HG03460 (cell line): ENCODE measurements around the gene GAL3ST1.
"Not testable (repeated sequence)": the region's sequence is repeated elsewhere in the genome, so short reads cannot be mapped to it uniquely, and the experiment has no call there.

Source experiments
- ATAC-seq: cut with Tn5 transposase; IDR thresholded peaks from one replicate; pipeline ENCODE4 v1.9.1; 2021; ENCODE audit not compliant: unreplicated experiment

The GAL3ST1 gene

DNA sequence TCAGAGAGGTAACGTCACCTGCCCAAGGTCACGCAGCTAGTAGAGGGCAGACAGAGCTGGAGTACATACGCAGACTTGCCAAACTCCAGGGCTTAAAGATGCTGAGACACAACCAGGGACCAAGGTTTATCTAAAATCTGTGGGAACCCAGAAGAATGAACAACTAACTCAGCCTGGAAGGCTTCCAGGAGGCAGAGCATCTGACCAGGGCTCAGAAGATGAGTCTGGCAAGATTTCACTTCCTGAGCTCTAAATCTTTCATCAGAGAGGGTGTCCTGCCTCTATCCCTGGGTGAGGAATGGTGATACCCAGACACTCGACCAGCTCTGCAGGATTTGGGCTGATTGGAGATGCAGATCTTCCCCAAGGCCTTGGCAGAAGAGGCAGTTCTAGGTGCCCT lies 9.1 kb downstream of the GAL3ST1 start:
- ATAC-seq, result no peak

DNA sequence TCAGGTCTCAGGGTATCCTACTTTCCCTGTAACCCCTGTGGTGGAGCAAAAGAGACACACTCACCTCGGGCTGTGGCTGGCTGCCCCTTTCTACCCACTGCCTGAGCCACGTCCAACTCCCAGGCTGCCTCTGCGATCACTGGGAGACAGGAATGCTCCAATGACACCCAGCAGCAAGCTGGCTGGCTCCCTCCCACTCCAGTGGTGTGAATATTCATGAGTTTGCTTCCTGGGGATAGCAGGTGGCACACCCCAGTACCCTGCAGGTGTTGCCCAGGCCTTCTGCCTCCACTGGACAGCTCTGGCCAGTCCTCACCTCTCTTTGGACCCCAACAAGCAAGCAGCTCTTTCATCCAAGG lies 9.7 kb downstream of the GAL3ST1 start:
- ATAC-seq, result no peak

DNA sequence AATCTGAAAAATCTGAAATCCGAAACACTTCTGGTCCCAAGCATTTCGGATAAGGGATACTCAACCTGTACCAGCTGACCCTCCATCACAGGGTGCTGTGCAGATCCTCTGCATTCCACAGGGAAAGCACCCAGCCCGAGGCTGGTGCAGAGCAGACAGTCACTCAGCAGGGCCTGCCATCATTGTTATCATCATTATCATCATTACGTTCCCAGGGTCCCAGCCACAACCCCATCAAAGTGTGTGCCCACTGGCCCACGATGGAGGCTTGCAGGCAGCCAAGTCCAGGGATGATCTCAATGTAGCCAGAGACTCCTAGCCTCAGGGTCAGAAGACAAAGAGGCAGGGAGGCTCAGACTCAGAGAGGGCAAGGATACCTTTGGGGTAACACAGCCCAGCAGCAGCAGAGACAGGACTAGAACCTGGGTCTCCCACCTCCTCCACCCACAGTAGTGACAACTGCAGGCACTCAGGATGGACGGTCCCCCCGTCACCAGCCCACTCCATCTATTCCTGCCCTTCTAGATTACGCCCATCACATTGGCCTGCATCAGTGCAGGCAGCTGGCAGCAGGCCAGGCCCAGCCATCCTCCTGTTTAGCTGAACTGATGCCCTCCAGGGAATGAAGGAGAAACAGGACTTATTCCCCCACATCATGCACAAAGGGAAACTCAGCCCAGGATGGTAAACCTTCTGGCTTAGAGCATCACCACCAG lies 10.3 kb downstream of the GAL3ST1 start:
- no peak for ATAC-seq

DNA sequence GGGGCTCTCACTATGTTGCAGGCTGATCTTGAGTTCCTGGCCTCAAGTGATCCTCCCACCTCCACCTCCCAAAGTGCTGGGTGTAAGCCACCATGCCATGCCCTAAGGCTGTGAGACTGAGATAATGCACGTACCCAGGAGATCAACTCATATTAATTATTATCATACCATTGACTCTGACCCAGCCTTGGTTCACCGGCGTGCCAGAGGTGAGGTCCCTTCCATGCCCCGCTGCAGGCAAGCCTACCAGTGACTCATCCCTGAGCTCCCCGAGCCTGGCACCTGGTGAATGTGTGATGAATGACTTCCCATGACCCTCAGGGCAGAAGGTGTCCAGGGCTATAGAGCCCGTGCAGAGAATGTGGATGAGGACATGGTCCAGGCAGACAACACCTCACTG lies 12.1 kb downstream of the GAL3ST1 start:
- ATAC-seq, result no peak

DNA sequence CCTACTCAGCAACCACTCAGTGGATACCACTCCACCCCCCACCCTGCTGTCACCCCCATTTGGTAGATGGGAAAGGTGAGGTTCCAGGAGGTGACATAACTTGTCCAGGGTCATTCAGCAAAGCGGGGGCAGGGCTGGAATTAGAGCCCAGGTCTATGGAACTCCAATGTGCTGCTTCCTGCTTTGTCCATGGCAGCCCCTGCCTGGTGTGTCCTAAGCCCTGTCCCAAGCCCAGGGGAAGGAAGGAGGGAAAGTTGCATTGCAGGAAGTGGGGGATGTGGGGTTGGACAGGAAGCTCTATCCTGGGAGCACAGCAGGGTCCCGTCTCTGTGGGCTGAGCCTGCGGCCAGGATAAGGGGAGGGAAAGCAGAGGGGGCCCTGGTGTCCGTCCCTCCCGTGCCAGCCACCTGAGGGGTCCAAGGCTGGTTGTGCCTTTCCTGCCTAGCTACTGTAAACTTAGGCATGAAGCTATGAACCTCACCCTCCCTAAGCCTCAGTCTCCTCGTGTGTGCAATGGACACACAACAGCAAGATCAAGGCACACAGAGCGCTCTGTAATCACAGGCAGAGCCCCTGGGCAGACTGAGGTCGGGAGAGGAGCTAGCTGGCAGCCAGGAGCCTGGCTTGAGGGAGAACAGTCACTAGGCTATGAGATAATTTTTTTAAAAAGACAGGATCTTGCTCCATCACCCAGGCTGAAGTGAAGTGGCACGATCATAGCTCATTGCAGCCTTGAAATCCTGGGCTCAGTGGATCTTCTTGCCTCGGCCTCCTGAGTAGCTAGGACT lies 12.9 kb downstream of the GAL3ST1 start:
- ATAC-seq, result no peak

DNA sequence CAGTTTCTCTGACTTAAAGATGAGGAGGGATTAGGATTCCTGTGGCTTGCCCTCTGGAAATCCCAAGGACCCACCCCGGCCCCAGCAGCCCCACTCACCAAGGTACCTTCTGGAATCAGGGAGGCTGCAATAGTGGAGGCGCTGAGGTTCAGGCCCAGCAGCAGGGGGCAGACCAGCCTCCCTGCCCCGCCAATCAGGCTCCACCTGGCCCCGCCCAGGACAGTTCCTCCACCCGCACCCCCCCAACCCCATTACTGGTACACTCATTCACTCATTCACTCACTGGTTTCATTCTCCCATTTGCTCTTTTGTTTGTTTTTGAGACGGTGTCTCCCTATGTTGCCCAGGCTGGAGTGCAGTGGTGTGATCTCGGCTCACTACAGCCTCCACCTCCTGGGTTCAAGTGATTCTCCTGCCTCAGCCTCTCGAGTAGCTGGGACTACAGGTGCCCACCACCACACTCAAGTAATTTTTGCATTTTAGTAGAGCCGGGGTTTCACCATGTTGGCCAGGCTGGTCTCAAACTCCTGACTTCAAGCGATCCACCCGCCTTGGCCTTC lies 13.7 kb downstream of the GAL3ST1 start:
- not testable (repeated sequence) for ATAC-seq

DNA sequence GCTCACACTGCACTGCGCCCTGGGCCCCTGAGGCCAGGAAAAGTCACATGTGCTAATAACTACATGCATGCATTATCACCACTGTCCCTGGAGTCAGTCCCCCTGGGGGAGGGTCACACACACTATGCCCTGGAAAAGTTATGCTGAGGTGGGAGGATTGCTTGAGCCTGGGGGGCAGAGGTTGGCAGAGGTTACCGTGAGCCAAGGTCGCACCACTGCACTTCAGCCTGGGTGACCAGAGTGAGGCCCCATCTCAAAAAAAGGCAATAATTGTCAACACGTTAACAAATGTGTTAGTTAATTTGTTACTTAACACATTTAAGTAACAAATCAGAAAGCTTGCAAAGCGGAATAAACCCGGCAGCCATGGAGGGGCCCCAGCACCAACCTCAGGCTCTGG lies 14.6 kb downstream of the GAL3ST1 start:
- no peak for ATAC-seq

DNA sequence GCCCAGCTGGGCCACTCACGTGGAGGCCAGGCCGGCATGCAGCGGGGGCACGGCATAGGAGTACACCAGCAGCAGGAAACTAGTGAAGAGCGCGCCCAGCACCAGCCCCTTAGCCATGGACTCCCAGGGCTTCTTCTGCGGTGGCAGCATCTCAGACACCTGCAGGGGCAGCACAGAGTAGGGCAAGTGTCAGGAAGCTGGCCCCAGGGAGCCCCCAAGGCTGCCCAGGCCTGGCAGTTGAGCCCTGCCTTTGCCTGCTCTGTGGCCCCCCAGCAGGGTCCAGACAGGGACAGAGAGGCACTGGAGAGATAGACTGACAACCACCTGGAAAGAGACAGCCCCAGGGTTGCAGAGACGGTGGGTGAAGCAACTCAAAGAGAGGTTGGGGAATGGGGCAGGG lies 17.2 kb downstream of the GAL3ST1 start:
- no peak for ATAC-seq

DNA sequence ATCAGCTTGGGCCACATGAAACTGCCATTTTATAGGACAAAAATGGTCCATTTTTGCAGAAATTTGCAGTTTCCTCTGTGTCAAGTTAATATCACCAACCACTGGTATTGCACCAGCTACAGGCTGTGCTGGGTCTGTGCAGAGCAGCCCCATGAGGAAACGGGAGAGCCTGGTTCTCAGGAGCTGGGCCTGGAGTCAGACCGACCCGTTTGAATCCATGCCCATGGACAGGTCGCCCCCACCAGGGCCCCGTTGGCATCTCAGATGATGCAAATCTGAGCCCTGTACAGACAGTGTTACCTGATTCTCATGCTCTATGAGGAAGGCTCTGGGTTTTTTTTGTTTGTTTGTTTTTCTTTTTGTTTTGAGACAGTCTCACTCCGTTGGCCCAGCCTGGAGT lies 18.1 kb downstream of the GAL3ST1 start:
- ATAC-seq, result no peak

DNA sequence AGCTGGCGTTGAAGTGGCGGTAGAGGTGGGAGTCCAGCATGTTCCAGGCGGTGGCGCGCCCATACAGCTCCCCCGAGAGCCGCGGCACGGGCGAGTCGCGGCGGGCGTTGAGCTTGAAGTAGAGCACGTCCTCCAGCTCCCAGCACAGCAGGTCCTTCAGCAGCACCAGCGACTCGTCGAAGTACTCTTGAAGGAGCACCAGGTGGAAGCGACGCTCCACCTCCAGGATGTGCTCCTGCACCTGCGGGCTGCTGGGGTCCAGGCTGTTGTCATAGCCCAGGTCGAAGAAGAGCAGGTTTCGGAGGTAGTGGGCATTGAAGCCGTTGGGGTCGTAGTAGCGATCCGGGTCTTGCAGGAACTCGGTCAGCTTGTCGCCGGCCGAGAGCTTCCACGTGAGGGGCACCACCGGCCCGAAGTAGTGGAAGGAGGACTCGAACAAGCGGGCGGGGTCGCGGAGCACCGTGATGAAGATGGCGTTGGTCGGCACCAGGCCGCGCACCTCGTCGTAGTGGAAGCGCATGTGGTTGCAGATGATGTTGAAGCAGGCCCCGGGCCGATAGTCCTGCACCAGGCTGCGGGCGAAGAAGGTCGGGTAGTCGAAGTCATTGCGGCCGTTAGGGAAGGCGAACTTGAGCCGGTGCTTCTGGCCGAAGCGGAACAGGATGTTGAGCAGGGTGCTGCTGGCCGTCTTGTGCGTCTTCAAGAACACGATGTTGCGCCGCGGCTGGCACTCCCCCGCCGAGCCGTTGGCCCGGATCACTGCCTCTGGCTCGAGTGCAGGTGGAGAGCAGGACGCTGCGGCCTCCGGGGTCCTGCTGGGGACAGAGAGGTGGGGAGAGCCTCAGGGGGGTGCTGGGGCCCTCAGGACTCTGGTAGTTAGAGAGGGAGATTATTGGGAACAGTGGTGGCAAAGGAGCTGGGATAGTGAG lies 18.9 kb downstream of the GAL3ST1 start:
- no peak for ATAC-seq

DNA sequence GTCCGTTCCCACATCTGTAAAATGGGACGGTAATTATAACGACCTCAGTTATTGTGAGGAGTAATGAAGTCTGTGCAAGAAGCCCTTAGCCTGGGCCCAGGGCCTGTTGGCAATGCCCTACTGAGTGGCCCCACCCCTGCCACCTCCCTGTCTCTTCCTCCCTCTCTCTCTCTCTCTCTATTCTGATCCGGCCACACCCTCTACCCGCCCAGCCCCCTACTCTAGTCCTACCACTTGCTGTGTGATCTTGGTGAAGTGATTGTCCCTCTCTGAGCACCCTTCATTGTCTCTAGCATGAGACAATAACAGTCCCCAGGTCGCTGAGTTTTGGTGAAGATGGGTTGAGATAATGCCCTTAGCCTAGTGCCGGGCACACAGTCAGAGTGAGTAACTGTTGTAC lies 20.5 kb downstream of the GAL3ST1 start:
- no peak for ATAC-seq

DNA sequence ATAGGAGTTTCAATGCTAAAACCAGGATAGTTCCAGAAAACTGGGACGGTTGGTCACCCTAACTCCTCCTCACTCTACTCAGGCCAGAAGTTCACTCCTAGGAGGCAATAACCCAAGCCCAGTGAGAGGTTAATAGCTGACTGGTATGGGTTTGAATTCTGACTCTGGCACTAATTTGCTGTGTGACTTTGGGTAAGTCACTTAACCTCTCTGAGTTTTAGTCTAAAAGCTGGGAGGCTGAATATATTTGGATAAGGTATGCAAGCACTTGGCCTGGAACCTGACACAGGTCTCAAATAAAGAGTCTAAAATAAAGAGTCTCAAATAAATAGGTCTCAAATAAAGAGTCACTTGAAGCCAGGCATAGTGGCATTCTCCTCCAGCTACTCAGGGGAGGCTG lies 21.7 kb downstream of the GAL3ST1 start:
- no peak for ATAC-seq

DNA sequence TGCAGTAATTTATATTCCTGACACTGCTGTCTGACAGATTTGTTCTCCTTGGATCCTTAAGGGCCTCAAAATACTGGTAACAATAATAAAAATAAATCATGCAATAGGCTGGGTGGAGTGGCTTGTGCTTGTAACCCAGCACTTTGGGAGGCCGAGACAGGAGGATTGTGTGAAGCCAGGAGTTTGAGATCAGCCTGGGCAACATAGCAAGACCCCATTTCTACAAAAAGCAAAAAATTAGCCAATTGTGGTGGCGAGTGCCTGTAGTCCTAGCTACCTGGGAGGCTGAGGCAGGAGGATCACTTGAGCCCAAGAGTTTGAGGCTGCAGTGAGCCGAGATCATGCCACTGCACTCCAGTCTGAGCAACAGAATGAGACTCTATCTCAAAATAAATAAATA lies 22.7 kb downstream of the GAL3ST1 start:
- ATAC-seq, result not testable (repeated sequence)

DNA sequence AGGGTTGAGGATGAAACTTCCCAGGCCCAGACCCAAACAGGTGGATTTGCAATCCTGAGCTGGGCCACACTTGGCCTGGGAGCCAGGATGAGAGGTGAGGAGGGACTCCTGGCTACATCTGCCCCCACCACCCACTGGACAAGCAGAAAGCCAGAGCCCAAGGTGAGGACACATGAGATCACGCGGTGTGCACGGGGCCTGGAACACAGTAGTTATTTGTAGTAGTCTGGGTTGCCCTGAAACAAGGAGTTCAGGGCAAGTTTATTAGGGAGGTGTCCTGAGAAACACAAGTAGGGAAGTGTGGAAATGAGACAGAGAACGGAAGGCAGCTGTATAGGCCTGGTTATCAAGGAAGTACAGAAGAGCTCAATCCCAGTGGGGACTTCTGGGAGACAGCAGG lies 27.3 kb downstream of the GAL3ST1 start:
- no peak for ATAC-seq

DNA sequence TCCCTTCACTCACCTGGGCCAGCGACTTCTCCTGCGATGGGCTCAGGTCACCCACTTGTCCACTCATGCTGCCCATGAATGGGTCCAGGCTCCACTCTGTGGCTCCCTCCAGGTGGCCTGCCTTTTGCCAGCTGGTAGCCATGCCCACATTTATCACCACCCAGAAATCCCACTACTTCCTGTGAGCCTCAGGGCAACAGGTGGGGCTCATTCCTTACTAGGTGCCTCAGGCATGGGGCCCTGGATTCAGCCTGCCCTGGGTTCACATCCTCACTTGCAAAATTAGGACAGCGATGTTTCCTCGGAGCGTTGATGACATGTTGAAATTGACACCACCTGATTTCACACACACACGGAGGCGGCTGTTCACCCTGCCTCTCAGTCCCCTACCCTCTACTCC lies 27.8 kb downstream of the GAL3ST1 start, which contains the start of gene SEC14L6:
Gene SEC14L6 (minus strand): TSS at position 126 of the 400 bp plus-strand sequence. CDS start 59 bp downstream, at position 67.
- ATAC-seq, result no peak

DNA sequence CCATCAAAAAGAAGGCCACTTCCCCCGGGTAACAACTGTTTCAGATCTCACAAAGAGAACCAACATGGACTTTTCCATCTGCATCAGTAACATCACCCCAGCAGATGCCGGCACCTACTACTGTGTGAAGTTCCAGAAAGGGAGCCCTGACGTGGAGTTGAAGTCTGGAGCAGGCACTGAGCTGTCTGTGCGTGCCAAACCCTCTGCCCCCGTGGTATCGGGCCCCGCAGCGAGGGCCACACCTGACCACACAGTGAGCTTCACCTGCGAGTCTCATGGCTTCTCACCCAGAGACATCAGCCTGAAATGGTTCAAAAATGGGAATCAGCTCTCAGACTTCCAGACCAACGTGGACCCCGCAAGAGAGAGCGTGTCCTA lies 31.7 kb downstream of the GAL3ST1 start:
- ATAC-seq, result no peak

DNA sequence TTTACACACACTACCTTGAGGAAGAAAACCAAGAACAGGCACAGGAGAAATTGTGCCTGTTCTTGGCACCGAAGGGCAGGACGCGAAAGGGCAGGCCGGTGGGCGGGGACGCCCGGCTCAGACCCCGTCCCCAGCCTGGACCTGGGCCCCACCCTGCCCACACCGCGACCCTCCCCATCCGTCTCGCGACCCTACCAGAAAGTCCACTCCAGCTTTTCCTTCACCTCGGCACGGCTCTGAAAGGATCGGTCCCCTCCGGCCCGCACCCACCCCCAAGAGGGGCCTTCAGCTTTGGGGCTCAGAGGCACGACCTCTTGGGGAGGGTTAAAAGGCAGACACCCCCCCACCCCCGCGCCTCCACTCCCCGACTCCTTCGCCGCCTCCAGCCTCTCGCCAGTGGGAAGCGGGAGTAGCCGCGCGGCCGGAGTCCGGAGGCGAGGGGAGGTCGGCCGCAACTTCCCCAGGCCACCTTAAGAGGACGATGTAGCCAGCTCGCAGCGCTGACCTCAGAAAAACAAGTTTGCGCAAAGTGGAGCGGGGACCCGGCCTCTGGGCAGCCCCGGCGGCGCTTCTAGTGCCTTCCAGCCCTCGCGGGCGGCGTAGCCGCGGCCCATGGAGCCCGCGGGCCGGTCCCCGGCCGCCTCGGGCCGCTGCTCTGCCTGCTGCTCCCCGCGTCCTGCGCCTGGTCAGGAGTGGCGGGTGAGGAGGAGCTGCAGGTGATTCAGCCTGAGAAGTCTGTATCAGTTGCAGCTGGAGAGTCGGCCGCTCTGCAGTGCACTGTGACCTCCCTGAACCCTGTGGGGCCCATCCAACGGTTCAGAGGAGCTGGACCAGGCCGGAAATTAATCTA lies 32.3 kb downstream of the GAL3ST1 start:
- no peak for ATAC-seq

DNA sequence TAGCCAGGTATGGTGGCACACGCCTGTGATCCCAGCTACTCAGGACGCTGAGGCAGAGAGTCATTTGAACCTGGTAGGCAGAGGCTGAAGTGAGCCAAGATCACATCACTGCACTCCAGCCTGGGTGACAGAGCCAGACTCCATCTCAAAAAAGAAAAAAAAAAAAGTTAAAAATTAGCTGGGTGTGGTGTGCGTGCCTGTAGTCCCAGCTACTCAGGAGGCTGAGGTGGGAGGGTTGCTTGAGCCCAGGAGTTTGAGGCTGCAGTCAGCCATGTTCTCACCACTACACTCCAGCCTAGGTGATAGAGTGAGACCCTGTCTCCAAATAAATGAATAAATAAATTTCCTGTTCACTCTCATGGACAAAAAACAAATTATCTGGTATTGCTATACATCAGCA lies 33.0 kb downstream of the GAL3ST1 start:
- not testable (repeated sequence) for ATAC-seq

DNA sequence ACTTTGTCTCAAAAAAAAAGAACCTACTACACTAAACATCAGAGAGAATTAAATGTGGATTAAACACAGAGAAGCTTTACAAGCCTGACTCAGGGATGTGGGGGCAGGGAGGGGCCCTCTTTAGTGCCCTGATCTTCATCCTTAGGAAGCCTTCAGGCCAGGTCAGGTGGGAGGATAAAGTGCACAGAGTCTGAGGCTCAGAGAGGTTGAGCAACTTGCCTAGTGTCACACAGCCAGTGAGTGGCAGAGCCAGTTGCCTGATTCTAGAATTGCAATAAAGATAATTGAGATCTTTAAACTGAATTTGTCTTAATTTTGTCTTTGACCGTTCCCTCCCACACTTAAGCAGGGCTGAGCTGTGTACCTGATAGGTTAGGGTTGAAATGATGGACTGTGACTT lies 35.1 kb downstream of the GAL3ST1 start:
- ATAC-seq, result no peak

DNA sequence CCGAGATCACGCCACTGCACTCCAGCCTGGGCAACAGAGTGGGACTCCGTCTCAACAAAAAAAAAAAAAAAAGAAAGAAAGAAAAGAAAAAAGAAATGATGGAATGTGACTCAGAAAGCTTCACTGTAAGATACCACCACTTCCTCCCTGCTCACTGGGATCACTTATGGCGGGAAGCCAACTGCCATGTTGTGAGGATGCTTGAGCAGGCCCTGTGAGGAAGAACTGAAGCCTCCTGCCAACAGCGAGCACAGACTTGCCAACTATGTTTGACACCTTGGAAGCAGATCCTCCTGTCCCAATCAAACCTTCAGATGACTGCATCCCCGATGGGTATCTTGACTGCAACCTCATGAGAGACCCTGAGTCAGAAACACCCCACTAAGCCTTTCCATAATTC lies 36.2 kb downstream of the GAL3ST1 start:
- ATAC-seq, result no peak
